Measurements from ENCODE around the gene LETM1.

LETM1 gene

DNA sequence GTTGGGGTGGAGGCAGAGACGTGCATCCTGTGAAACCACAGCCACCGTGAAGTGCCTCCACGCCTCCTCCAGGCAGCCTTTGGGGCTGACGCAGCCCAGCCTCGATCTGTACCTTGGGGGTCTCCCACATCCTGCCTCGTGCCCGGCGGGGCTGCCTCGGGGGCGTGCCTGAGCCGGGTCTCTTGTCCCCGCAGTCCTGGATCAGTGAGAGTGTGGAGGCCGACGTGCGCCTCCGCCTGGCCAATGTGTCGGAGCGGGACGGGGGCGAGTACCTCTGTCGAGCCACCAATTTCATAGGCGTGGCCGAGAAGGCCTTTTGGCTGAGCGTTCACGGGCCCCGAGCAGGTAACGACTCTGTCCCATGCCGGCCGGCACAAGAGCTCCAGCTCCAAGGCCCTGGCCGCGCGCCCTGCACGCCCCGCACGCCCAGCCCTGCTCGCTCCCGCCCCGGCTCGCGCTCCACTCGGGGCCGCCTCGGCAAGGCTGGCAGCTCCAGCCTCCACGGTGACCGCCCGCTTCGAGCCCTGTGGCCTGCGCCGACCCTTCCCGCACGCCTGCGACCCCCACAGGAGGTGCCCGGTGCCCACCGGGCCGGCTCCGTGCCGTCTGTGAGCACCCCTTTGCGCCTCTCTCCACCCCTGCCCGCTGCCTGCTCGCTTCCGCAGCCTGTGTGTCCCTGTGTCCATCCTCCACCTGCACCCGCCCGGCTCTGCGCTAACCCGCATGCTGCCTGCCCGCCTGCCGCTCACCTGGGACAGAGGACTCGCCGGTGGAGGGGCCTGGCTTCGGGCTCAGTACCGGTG is 53.0 kb downstream of the LETM1 start:
- no peak for TF ChIP-seq CTCF (conservative IDR thresholded peaks at IDR 0.05)
- H3K27ac ChIP-seq: no peak overlapping the region

DNA sequence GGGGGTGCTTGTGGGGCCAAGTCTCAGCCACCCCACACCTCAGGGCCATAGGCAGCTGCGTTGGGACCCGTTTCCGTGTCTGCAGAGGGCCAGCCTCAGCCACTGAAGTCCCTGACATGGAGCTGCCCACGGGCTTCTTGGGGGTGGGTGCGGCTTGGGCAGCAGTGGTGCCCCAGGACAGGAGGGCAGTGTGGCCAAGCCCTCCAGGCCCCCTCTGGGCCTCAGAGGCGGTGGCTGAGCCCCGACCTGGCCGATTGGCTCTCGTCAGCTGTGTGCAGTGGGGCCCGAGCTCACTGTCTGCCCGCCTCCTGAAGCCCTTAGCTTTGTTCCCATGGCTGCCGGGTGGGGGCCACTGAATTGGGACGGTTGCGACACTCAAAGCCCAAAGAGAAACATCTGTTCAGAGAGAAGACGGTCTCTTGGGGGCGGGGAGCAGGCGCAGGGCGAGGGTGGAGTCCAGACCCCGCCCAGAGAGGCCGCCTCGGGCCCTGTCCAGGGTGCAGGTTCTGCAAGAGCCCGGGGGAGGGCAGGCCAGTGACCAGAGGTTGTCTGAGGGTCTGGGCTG is 53.7 kb downstream of the LETM1 start:
- TF ChIP-seq CTCF (conservative IDR thresholded peaks at IDR 0.05): no peak
- H3K27ac ChIP-seq: no peak overlapping the region

DNA sequence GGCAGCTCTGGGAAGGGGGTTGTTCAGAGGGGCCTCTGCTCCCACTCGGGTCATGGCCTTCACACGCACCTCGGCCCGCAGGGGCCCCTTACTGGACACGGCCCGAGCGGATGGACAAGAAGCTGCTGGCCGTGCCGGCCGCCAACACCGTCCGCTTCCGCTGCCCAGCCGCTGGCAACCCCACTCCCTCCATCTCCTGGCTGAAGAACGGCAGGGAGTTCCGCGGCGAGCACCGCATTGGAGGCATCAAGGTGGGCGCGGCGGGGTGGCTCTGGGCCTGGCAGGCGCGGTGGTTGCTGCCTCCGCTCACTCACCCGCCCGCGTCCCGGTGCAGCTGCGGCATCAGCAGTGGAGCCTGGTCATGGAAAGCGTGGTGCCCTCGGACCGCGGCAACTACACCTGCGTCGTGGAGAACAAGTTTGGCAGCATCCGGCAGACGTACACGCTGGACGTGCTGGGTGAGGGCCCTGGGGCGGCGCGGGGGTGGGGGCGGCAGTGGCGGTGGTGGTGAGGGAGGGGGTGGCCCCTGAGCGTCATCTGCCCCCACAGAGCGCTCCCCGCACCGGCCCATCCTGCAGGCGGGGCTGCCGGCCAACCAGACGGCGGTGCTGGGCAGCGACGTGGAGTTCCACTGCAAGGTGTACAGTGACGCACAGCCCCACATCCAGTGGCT is 54.5 kb downstream of the LETM1 start:
- H3K27ac ChIP-seq: no peak overlapping the region
- TF ChIP-seq CTCF (conservative IDR thresholded peaks at IDR 0.05): no peak

DNA sequence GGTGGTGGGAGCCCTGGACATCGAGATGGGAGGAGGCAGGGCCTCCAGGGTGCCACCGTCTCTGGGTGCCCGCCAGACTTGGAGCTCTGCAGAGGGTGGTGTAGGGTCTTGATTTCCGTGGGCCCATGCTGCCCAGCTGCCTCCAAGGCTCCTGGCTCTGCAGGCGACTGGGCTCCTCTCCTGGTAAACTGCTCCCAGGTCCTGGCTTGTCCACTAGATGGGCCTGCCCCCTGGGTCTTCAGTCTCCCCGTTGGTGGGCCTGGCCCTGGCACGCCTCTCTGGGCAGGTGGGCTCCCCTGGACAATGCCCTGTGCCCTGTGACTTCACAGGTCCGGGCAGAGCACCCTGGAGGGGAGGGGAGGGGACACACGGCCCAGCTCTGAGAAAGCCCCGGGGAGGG is 55.2 kb downstream of the LETM1 start:
- TF ChIP-seq CTCF (conservative IDR thresholded peaks at IDR 0.05): no peak
- H3K27ac ChIP-seq: no peak overlapping the region

GRCh38 chr4:1799387-1800375 is 56.3 kb downstream of the LETM1 start:
- no peak overlapping the region for H3K27ac ChIP-seq
- TF ChIP-seq CTCF (conservative IDR thresholded peaks at IDR 0.05): no peak

DNA sequence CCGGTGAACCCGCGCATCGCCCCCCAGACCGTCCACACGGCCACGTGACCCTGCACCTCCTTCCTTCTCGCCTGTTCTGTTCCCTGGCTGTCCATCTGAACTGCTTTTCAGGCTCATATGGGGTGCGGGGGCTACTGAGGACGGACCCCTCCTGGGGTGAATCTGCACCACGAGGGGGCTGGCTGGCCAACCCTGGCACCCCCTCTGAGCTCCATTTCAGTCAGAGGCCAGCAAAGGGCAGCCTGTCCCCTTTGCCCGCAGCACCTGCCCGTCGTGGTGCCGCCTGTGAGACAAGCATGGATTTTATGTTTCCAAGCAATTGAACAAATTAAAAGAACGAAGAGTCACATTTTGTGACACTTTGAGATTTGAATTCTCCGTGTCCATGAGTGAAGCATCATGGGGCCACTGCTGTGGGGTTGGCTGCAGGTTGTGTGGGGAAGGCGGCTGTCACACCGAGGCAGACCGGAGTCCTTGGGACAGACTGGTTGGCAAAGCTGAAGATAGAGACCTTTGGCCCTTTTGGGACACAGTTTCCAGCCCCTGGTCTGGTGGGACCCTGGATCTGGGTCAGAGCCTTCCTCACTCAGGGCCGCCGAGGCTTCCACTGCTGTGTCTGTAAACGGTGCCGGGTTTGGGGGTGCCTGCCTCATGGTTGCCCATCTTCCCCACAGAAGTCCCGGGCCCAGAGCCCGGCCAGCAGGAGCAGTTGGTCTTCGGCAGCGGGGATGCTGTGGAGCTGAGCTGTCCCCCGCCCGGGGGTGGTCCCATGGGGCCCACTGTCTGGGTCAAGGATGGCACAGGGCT is 57.2 kb downstream of the LETM1 start:
- TF ChIP-seq CTCF (conservative IDR thresholded peaks at IDR 0.05): no peak
- H3K27ac ChIP-seq: no peak overlapping the region
